Left ventricle myocardium inferior (tissue), 1 donor: ENCODE results near the gene FOLR1. TPM values are rescaled to one million over a fixed set of nuclear protein-coding genes. Genes with fewer than 3 reads are reported as not detected.

ENCODE experiments used
- DNase-seq: peaks from one replicate; pipeline ENCODE4 v3.0.0-alpha.2; 2020
- H3K27ac ChIP-seq: fragments of 200-600 bp; replicated peaks from 2 replicates; pipeline ENCODE4 v1.8.0; 2021
- H3K27me3 ChIP-seq: fragments of 200-600 bp; 2 replicates; pipeline ENCODE4 v1.8.0; 2021; ENCODE audit warnings: low read depth
- H3K36me3 ChIP-seq: fragments of 200-600 bp; 2 replicates; pipeline ENCODE4 v1.8.0; 2021
- H3K4me1 ChIP-seq: fragments of 200-600 bp; 2 replicates; pipeline ENCODE4 v1.8.0; 2021
- H3K4me3 ChIP-seq: fragments of 200-600 bp; 2 replicates; pipeline ENCODE4 v1.8.0; 2021; ENCODE audit warnings: mild to moderate bottlenecking, moderate library complexity
- H3K9me3 ChIP-seq: fragments of 200-600 bp; replicated peaks from 2 replicates; pipeline ENCODE4 v1.8.0; 2021
- intact Hi-C: fragments of 100-400 bp; cut with micrococcal nuclease; formaldehyde crosslinking; loops from one replicate; pipeline ENCODE4 v1.11.0; 2022
- total RNA-seq: library from RNA; stranded (reverse); fragmentation: NEBNext Ultra II Directional; extraction: Animal tissue kit (Norgen Biotek cat#: 25700); gene quantifications from one replicate; pipeline ENCODE4 v1.2.1, GENCODE V29; 2021
- TF ChIP-seq, protein P1 (sequence below): fragments of 200-600 bp; IDR thresholded peaks from 2 replicates; pipeline ENCODE4 v1.8.0; 2021; ENCODE audit warnings: antibody characterized with exemption, mild to moderate bottlenecking, borderline replicate concordance
- donor health status: DM: no; HTN: yes; CAD: no; lungs with severe emphysema.

Gene FOLR1
- total RNA-seq, 1 donor from 2014 or later: 0.49 TPM

DNA sequence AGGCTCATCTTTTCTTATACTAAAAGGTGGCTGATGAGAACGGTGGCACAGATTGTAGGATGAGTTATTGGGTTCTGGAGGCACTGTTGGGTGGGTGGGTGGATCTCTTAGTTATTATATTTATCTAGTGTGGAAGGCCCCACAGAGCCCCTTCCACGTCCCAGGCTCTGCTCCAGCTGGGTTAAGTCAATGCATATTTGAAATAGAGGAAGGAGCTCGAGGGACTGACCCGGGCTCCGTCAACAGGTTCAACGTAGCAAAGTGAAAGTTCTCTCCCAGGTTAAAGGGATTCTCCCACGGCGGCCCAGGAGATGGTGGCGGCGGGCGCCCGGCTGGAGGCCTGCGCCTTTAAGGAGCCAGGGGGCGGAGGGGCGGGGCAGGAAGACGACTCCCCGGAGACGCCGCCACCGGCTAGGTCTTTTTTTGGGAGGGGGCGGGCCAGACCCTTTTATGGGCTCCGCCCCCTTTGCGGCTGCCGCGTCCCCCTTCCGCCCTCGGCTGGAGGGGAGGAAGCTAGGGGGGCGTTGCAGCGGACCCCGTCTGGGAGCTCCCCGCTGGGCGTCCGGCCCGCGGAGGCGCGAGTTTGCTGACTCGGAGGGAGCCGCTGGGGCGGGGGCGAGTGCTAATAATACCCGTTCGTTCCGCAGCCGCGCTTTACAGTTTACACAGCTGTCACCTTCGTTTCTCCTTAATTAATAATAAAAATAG, 31.1 kb downstream of the FOLR1 start:
- TF ChIP-seq, protein P1, sequence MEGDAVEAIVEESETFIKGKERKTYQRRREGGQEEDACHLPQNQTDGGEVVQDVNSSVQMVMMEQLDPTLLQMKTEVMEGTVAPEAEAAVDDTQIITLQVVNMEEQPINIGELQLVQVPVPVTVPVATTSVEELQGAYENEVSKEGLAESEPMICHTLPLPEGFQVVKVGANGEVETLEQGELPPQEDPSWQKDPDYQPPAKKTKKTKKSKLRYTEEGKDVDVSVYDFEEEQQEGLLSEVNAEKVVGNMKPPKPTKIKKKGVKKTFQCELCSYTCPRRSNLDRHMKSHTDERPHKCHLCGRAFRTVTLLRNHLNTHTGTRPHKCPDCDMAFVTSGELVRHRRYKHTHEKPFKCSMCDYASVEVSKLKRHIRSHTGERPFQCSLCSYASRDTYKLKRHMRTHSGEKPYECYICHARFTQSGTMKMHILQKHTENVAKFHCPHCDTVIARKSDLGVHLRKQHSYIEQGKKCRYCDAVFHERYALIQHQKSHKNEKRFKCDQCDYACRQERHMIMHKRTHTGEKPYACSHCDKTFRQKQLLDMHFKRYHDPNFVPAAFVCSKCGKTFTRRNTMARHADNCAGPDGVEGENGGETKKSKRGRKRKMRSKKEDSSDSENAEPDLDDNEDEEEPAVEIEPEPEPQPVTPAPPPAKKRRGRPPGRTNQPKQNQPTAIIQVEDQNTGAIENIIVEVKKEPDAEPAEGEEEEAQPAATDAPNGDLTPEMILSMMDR: peak; percentile 66
- peaks cover 51% of the 10 kb centered on the region for H3K4me1 ChIP-seq
- H3K9me3 ChIP-seq: no peaks in the 10 kb centered on the region
- intact Hi-C loops: no loop called here
- peak overlapping the region; percentile 100 for H3K27ac ChIP-seq
- peaks cover 7% of the 10 kb centered on the region for H3K36me3 ChIP-seq
- H3K27me3 ChIP-seq: peaks cover 5% of the 10 kb centered on the region
- peak; percentile 96 for DNase-seq
- H3K4me3 ChIP-seq: peak overlapping the region; percentile 97

DNA sequence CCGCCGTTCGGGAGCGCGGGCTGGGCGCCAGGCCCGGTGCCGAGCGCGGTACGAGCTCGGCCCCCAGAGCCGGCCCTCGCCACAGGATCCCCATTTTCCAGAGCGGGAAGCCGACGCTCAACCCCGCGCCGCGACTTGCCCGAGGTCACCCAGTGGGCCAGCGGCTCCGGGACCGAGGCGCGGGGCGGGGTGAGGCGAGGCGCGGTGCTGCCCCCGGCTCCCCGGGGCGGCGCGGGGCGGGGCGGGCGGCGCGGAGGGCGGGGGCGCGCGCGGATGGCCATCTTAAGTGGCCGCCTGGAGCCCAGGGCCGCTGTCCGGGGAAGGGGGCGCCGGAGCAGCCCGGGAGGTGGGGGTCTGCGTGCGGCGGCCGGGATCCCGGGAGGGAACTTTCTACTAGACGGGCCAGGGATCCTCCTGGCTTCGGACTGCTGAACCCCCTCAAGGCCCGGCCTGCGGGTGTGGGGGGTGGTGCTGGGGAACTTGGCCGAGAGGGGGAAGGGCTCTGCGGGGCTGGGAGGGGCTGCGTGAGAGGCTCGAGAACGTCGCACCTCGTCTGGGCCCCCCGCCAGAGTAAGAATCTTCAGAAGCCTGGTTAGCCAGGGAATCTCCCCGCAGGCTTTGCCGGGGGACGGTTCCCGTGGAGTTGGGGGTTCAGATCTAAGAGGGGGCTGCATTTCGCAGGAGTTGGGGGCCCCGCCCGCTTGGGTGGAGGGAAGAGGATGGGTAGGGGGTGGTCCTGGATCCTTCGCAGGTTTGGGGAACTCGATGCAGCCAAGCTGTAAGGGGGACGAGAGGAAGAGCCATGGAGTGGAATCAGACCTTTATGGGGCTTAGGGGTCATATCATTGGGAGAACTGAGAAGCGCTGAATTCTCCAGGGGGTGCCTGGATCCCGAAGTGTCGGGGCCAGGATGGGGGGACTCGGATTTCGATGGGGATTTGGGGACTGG, 31.9 kb downstream of the FOLR1 start:
- TF ChIP-seq, protein P1: no peak
- intact Hi-C loops: no loop called here
- peaks cover 52% of the 10 kb centered on the region for H3K4me1 ChIP-seq

DNA sequence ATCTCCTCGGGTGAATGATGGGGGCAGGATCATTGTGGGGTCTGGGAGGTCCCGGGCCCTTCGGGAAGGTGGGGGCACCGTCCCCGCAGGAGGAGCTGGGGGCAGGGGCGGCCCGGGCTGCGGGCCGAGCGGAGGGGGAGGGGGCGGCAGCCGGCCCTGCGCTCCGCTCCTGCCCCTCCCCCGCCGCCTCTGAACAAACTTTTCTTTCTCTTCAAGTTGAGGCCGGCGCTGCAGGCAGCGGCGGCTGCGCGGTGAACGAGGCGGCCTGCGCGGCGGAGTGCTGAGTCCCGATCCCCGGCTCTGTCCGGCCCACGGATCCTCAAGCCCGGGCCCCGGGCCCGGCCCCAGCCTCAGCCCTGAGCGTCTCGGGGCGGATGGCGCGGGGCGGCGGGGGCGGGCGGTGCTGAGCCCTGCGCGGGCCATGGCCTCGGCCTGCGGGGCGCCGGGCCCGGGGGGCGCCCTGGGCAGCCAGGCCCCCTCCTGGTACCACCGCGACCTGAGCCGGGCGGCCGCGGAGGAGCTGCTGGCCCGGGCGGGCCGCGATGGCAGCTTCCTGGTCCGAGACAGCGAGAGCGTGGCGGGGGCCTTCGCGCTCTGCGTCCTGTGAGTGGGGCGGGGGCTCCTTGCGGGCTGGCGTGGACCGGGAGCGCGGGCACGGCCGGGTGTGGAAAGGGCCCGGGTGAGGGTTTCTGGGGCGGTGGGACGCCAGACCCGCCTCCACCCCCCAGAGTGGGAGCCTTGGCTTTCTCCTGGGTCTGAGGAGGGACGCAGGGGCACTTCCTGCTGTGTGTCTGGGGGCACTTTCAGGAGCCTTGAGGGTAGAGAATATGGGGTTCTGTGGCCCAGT, 32.8 kb downstream of the FOLR1 start, which contains the start of gene INPPL1:
Gene INPPL1, plus strand, starts transcription at position 204 of the 847 bp plus-strand sequence. Its CDS starts 218 bp downstream, at position 422.
- Histone ChIP-seq H3K27me3 (no peaks in the 10 kb centered on the region), H3K9me3 (no peaks in the 10 kb centered on the region), H3K27ac (peak within 1 kb of the TSS; percentile 100), H3K4me3 (peak within 1 kb of the TSS; percentile 97), H3K36me3 (peaks cover 25% of the 10 kb centered on the region), H3K4me1 (peaks cover 57% of the 10 kb centered on the region)
- TF ChIP-seq, protein P1: no peak
- intact Hi-C loops: no loop called here
- peak; percentile 68 for DNase-seq

More for the DNA sequence above, 31.9 kb downstream of the FOLR1 start:
- H3K27me3 ChIP-seq: no peaks in the 10 kb centered on the region
- peak overlapping the region; percentile 100 for H3K27ac ChIP-seq
- H3K9me3 ChIP-seq: no peaks in the 10 kb centered on the region
- H3K36me3 ChIP-seq: peaks cover 16% of the 10 kb centered on the region
- H3K4me3 ChIP-seq: peak overlapping the region; percentile 97
- DNase-seq: peak; percentile 83

DNA sequence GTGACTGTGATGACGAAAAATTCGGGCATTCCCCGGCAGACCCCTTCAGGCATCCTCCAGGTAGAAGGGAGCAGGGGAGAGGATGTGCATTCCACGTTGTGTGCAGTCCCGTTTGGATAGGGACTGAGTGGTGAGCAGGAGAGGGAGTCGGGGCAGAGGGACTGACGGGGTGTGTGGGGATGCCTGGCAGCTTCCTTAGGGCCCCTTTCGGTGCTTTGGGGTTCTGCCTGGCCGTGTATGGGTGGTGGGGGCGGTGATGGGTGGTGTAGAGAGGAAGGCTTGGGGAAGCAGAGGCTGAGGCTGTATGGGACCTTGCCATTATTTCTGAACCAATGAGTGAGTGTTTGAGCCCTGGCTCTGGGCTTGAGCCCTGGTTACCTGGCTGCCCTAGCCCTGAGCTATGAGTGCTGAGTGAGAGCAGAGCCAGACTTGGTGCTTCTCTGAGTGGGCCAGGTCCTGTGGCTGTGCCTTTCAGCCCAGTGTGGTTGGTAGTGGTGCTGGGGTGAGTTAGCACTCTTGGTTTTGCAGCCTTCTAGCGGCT, 33.5 kb downstream of the FOLR1 start:
- Histone ChIP-seq H3K4me1 (peaks cover 61% of the 10 kb centered on the region), H3K27me3 (no peaks in the 10 kb centered on the region), H3K9me3 (no peaks in the 10 kb centered on the region), H3K36me3 (peaks cover 32% of the 10 kb centered on the region), H3K4me3 (peak overlapping the region; percentile 97), H3K27ac (peak overlapping the region; percentile 100)
- DNase-seq: no peak
- intact Hi-C loops: no loop called here
- TF ChIP-seq, protein P1: no peak
